Stimulated activated CD4-positive, alpha-beta T cell treated with anti-CD3 and anti-CD28 coated beads, Interleukin-1b, Interleukin-23, amount 100 ng/mL, for 4 hours (primary cell): ENCODE results near the gene SIGLEC7.

Experiments
- DNase-seq, 2 donors: peaks; one replicate each; pipeline ENCODE4 v3.0.0-alpha.2; 2020; ENCODE audit warnings: low read depth in 2 of 2

SIGLEC7 gene

DNA sequence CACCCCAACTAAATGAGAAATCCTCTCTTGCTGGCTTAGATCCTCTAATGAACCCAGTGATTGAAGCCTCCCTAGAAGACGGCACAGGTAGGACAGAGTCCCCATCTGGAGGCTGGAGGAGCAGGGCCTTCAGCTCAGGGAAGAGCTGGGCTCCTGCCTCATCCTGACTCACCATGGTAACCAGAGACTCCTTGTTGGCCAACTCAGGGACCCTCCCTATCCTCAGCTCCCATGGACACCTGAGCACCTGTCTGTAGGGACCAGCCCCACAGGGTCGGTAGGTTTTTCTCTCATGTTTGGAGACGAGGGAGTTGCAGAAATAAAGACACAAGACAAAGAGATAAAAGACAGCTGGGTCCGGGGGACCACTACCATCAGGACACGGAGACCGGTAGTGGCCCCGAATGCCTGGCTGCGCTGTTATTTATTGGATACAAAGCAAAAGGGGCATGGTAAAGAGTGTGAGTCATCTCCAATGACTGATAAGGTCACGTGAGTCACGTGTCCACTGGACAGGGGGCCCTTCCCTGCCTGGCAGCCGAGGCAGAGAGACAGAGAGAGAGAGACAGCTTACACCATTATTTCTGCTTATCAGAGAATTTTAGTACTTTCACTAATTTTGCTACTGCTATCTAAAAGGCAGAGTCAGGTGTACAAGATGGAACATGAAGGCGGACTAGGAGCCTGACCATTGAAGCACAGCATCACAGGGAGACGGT lies 26.6 kb downstream of the SIGLEC7 start:
- no peak for DNase-seq

DNA sequence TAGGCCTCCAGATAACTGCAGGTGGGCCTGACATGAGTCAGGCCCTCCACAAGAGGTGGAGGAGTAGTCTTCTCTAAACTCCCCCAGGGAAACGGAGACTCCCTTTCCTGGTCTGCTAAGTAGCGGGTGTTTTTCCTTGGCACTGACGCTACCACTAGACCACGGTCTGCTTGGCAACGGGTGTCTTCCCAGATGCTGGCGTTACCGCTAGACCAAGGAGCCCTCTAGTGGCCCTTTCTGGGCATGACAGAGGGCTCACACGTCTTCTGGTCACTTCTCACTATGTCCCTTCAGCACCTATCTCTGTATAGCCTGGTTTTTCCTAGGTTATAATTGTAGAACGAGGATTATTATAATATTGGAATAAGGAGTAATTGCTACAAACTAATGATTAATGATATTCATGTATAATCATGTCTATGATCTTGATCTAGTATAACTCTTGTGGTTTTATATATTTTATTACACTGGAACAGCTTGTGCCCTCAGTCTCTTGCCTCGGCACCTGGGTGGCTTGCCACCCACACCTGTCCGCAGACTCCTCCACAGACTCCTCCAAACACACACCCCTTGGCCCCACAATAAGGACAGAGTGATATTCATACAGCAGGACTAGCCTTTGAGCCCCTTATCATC lies 27.3 kb downstream of the SIGLEC7 start:
- DNase-seq = peak; percentile 56 to 57

DNA sequence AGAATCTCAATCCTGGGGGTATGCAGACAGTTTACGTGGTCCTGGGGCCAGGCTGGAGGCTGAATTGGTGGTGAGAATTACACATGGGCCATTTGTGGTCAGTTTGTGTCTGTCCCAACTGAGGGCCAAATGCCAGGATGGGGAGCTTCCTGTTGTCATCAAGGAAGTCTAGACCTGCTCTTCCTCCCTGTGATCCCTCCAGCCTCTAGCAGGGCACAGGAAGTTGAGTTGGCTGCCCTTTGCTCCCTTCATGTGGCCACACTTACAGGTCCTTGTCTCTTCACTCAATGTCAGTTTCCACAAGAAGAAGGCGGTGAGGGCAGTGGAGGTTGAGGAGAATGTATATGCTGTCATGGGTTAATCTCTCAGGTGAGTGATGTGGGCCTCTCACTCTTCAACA lies 30.1 kb downstream of the SIGLEC7 start:
- DNase-seq = no peak

DNA sequence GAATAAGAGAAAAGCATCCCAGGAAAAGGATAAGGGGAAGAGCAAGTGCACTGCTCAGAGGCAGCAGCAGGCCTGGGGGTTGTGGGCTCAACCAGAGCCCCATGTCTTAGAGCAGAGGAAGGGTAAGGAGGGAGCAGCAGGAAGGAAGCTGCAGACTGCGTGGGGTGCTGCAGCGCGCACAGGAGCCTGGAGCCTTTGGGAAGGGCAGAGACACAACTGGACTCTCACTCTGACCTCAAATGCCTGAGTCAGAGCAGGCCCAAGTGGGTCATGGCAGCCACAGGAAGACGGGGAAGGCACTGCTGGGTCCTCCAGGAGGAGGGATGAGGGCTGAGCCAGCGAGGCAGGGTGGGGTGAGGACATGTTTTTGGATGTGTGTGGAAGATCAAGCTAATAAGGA lies 31.6 kb downstream of the SIGLEC7 start:
- DNase-seq = no peak

DNA sequence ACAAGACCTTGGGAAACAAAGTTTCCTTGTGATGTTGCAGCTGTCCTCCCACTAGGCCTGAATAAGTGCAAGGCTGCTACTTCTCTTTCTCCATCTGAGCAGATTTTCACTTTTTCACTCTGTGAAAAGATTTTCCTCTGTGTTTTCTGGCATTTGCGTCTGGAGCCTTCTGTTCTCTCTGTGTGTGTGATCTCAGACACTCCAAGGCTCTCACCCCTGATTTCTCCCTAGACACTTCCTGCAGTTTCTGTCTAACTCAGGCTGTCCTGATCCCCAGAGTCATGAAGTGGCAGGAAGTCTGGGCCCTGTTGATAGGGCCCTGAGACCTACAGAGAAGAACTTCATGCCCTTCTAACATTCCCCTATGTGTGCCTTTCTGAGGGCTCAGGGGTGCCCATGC lies 37.2 kb downstream of the SIGLEC7 start:
- DNase-seq = no peak

DNA sequence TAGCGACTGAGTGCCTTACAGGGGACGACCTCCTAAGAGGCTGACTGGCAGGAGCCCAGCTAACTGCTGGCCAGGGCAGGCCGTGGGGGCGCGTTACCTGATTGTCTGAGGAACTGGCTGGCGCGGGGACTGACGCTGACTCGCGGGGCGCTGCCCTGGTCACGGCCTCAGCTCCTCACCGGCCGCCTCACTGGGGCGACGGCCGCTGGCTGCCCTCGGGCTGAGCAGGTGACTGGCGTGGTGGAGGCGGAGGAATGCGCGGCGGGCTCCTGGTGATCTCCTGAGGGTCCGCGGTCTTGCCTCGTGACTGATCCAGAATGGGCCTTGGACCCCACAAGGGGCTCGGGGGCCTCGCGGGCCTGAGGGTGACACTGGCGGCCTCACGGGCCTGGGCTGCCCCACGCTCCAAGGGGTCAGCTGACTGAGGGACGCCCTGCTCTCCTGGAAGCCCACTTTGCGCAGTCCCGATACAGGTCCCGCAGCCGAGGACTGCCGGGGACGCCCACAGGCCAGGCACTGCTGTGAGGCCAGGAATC lies 39.3 kb downstream of the SIGLEC7 start:
- no peak for DNase-seq

DNA sequence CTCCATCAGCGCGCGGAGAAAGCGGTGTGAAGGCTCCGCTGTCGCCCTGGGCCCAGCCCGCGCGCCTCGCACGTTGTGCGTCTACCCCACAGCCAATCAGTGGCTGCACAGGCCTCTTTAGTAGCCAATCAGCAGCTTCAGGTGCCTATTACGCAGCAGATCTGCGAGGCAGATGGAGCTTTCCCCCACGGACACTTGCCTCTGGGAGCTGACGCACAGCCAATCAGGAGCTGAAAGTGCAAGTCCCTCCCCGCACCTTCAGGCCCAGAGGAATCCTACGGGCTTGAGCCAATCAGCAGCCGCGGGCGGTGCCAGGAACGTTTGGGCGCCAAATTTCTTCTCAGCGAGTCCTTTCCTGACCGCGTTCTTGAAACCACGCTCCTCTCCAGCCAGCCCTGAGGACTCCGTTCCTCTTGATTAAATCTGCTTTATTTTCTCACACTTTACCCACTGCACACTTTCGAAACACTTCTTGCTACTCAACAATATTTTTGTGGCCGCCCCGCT lies 39.9 kb downstream of the SIGLEC7 start:
- DNase-seq = no peak

DNA sequence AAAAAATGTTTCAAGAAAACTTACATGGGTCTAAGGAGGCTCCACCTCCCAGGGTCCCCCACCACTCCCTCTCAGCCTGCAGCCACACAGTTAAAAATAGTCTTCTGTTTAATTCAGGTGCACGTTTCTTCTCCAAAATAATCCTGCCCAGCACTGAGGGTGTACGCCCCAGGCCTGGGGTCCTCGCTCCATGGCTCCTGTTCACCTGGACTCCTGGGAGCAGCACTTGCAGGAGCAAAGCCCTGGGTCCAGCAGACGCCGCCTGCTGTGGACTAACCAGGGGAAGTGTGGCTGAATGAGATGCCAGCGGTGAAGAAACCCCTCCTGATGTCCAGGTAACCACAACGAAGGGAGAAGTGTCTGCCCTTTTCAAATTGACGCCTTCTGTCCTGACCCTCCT lies 41.5 kb downstream of the SIGLEC7 start:
- DNase-seq = no peak

DNA sequence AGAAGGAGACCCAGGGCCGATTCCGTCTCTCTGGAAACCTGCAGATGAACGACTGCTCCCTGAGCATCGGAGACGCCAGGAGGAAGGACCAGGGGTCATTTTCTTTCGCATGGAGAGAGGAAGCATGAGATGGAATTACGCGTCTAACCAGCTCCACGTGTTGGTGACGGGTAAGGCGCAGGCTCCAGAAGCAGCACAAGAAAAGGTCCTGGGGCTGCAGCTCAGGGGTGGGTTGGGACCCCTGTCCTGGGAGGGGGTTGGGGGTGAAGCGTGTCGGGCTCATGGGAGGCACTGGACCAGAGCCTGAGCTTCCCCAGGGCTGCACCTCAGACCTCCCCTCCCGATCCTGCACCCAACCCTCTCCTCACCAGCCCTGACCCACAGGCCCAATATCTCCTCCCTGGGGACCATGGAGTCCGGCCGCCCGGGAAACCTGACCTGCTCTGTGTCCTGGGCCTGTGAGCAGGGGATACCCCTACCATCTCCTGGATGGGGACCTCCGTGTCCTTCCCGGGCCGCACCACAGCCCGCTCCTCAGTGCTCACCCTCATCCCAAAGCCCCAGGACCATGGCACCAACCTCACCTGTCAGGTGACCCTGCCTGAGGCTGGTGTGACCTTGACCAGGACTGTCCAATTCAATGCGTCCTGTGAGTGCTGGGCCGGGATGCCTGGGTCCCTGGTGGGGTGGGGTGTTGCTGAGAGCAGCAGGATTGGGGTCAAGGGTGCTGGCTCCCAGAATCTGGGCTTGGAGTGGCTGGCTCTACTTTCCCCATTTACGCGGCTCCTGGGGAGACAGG lies 43.2 kb downstream of the SIGLEC7 start:
- DNase-seq = no peak

DNA sequence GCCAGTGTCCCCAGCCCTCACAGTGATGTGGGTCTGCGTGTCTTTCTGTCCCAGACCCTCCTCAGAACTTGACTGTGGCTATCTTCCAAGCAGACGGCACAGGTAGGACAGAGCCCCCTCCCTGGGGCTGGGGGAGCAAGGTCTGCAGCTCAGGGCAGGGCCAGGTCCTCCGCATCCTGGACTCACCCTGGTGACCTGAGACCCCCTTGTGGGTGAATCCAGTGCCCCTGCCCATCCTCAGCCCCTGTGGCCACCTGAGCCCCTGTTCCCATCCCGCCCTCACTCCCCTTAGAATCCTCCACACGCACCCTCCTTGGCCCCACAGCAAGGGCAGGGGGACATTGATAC lies 43.7 kb downstream of the SIGLEC7 start:
- DNase-seq = no peak

DNA sequence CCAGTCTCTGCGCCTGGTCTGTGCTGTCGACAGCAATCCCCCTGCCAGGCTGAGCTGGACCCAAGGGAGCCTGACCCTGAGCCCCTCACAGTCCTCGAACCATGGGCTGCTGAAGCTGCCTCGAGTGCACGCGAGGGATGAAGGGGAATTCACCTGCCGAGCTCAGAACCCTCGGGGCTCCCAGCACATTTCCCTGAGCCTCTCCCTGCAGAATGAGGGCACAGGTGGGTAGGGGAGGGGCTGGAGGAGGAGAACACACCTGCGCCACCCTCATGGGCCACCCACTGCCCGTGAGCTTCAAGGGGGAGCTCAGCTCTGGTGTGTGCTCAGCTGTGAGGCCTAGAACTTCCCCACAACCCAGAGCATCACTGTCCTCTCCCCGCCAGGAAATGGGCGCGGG lies 44.2 kb downstream of the SIGLEC7 start:
- no peak for DNase-seq

DNA sequence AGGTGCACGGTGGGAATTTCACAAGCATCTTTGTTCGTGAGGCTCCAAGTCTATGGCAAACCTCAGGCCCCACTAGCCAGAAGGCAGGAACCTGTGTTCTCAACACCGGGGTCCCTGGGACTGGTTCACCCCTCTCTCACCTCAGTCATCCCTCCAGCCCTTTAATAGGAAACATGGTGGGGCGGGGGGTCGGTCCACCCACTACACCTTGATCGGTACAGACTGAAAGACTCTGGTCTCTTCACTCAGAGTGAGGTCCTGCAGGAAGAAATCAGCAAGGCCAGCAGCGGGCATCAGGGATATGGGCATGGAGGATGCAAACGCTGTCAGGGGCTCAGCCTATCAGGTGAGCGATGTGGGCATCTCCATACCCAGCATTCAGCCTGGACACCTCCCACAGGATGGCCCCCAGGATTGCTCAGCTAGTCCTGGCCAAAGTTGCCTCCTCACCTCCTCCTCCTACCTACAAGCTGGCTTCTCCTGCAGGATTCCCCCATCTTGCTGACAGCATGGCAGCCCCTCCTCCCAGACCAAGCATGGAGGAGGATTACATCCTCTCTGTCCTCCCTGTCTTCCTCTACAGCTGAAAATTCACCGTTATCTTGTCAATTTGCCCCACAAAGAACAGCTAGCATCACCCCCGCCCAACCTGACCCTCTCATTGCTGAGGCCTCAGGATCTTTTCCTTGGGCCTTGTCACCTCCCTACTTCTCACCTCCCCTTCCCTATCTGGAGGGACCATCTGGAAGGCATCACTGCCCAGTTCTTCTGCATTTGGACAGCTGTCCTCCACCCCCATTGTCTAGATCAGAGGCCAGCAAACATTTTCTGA lies 45.5 kb downstream of the SIGLEC7 start:
- DNase-seq = no peak

DNA sequence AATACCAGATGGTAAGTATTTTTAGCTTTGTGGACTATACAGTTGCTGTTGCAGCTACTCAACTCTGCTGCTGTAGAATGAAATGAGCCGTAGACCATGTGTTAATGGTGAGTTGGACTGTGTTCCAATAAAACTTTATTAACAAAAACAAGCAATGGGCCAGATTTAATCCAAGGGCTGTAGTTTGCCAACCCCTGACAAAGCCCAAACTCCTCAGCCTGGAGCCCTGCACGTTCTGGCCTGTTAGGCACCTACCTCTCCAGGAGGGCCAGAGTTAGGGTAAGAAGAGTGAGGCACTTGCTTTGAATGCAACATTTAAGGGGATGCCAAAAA lies 46.1 kb downstream of the SIGLEC7 start:
- DNase-seq = no peak

DNA sequence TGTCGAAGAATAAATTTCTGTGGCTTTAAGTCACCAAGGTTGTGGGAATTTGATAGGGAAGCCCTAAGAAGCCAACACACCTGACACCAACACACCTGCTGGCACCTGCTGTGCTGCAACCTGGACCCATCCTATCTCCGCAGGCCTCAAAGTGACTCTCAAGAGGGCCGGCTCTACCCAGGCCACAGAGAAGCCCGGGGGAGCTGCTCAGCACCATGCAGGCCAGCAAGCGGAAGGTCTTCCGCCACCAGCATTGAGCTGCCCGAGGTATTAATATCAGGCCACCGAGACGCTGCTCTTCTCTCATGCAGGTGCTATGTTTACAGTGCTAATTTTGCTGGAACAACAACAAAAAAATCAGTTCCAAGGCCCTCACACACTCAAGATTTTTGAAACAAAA lies 50.6 kb downstream of the SIGLEC7 start:
- DNase-seq = no peak

DNA sequence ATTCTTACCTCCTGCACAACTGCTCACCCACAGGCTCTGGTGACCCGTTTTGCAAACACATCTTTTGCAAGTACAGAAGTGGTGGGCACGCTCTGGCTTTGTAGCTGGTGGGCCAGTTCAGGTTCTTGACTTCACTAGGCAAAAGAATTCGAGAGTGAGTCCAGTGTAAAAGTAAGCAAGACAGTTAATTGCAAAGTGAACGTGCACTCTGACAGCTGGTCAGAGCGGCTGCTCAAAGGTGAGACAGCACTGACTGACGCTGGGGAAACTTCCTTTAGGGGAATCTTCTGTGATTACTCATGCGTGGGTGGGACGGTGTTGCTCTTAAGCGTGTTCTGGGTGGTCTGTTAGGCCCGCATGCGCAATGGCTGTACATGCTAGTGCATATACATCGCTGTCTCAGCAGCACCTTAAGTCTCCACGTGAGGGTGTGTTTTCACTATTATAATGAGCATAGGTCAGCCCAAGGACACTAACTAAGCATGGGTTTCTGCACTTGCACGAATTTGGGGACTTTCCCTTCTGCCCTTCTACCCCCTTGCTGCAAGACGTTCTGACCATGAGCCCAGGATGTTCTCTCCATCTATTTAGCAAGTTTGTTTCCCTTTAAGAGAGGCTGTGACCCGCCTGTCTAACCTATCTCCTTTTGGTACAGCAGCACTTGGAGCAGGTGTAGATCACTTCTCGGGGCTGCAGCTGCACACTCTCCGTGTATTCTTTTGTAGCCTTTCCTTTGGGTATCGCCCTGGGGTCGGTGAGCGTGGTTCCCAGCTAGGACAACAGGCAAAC lies 52.6 kb downstream of the SIGLEC7 start:
- DNase-seq = no peak

DNA sequence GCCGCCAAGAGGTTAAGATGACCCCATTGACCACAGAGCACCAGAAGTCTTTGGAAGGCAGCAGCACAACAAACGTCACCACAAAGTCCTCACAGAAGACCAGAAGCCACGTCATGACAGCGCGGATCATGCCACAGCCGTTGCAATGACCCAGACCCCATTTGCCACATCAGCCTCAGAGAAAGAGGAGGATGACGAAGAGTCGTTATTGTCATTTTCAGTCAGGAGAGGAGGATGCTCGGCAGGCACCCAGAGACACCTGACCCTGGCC lies 53.1 kb downstream of the SIGLEC7 start:
- no peak for DNase-seq

DNA sequence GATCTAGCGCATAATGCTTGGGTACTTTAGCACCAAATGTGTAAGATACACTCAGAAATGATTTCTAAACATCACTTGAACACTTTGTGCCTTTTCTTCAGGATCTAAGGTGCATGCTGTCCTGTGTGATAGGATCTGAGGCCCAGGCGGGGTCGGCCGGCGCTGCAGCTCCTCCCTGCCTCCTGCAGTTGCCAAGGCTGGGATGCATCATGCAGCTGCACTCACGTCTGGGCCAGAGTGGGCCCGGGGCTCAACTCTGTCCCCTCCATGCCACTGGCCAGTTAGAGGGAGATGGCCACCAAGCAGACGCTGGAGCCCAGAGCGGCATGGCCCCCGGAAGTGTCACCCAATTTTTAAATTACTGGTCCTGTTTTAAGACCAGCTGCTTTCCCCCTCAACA lies 53.5 kb downstream of the SIGLEC7 start:
- DNase-seq = no peak

DNA sequence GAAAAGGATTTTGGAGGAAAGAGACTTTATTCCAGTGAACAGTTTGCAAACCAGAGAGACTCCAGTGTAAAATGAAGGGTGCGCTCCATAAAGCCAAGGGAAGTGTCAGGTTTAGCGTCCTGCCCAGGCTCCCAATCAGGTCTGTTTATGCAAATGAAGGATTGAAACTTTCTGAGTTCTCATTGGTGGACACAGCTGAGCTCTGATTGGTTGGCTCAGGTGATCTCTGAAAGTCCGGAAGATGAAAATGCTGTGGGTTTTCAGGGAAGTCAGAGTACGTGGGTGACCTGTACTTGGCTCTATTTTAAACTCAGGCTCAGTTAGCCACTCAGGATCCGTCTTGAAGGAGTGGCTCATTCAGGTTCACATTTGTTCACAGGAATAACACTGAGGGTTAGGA lies 54.1 kb downstream of the SIGLEC7 start:
- DNase-seq = no peak

DNA sequence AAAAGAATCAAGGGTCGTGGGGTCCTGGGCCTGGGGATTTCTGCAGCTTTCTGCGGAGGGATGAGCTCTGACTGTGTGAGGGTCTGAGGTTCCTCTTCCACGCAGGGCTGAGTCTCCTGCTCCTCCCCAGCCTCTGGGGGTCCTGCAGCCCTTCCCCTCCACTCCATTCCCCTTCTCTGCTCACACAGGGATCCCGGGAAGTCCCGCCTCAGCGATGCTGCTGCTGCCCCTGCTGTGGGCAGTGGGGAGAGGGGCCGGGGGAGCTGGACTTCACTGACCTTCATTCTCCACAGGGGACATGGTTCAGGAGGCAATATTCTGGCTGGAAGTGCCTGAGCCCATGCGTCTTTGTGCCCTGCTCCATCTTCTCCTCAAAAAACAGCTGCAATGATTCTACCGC lies 56.5 kb downstream of the SIGLEC7 start:
- DNase-seq = no peak

DNA sequence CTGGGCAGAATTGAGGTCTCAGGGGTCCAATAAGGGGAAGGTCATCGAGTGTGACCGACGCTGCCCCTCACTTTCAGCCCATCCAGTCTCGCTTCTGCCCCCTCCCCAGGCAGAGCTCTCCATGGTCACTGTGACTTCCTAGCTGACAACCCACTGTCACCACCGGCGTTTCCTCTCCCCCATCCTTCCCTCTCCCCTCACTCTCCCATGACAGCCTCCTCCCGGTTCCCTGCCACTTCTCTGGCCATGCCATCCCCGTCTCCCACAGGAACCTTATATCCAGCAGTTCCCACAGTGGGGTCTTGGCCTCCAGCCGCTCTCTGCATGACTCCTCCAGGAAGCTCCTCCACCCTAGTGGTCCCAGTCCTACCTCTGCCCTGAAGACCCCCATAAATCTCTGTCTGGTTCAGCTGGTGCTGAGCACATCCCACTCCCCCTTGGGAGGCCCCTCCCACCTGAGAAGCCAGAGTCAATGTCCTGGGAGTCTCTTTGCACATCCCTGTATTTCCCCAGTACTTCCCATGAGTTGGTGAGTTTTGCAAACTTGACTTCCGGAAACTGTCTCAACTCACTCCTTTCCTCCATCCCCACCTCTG lies 58.1 kb downstream of the SIGLEC7 start:
- no peak for DNase-seq

DNA sequence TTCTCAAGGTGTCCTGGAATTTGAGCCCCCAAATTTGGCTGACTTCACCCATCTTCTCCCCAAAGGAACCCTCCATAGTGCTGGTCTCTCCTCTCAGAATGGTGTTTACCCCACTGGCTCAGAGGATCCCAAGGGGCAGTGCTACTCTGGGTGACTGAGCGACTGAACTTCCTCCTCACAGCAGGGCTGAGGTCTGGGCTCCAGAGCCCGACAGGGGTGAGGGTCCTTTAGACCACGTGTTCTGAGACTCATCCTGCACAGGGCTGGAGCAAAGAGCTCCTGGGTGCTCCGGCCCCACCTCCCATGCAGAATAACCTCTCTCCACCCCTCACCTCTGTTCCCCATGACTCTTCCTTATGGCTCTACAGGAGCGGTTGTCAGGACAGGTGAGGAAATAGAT lies 59.6 kb downstream of the SIGLEC7 start:
- no peak for DNase-seq
